Astrocyte of the spinal cord (primary cell): ENCODE data around the gene CTXND2.
"Not testable (repeated sequence)": the region's sequence is repeated elsewhere in the genome, so short reads cannot be mapped to it uniquely, and the experiment has no call there.

Experiments
- DNase-seq: peaks from one replicate; pipeline ENCODE4 v3.0.0; 2011; ENCODE audit warnings: low read depth, low spot score
- H3K4me3 ChIP-seq: 2 replicates; pipeline ENCODE4 v1.5.1; 2011; ENCODE audit warnings: low read depth, mild to moderate bottlenecking, low read length, moderate library complexity
- in situ Hi-C: cut with HindIII; loops from 2 replicates; pipeline ENCODE4 v1.10.0; 2017; ENCODE audit warnings: low sequenced_read_pairs
- TF ChIP-seq, protein P1 (sequence below): IDR thresholded peaks from 2 replicates; pipeline ENCODE4 v1.5.1; 2012; ENCODE audit warnings: low read depth, mild to moderate bottlenecking, low read length, inconsistent platforms

Gene CTXND2

DNA sequence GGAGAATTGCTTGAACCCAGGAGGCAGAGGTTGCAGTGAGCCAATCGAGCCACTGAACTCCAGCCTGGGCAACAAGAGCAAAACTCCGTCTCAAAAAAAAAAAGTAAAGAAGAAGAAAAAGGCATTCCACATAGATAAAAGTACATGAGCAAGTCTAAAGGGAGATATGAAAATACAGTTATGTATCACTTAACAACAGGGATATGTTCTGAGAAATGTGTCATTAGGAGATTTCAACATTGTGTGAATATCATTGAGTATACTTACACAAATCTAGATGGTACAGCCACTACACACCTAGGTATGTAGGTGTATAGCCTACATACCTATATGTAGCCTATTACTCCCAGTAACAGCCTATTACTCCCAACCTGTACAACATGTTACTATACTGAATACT, 23.2 kb upstream of the CTXND2 start:
- in situ Hi-C loops, result no loop called here
- DNase-seq, result no peak
- H3K4me3 ChIP-seq, result no peak overlapping the region
- TF ChIP-seq, protein P1, sequence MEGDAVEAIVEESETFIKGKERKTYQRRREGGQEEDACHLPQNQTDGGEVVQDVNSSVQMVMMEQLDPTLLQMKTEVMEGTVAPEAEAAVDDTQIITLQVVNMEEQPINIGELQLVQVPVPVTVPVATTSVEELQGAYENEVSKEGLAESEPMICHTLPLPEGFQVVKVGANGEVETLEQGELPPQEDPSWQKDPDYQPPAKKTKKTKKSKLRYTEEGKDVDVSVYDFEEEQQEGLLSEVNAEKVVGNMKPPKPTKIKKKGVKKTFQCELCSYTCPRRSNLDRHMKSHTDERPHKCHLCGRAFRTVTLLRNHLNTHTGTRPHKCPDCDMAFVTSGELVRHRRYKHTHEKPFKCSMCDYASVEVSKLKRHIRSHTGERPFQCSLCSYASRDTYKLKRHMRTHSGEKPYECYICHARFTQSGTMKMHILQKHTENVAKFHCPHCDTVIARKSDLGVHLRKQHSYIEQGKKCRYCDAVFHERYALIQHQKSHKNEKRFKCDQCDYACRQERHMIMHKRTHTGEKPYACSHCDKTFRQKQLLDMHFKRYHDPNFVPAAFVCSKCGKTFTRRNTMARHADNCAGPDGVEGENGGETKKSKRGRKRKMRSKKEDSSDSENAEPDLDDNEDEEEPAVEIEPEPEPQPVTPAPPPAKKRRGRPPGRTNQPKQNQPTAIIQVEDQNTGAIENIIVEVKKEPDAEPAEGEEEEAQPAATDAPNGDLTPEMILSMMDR, result no peak

DNA sequence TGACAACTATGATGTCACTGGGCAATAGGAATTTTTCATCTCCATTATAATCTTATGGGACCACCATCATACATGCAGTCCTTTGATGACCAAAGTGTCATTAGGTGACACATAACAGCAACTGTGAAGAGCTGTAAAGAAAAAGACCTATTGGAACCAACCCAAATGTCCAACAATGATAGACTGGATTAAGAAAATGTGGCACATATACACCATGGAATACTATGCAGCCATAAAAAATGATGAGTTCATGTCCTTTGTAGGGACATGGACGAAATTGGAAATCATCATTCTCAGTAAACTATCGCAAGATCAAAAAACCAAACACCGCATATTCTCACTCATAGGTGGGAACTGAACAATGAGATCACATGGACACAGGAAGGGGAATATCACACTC, 22.7 kb upstream of the CTXND2 start:
- in situ Hi-C loops, H3K4me3 ChIP-seq, DNase-seq: not testable (repeated sequence)

DNA sequence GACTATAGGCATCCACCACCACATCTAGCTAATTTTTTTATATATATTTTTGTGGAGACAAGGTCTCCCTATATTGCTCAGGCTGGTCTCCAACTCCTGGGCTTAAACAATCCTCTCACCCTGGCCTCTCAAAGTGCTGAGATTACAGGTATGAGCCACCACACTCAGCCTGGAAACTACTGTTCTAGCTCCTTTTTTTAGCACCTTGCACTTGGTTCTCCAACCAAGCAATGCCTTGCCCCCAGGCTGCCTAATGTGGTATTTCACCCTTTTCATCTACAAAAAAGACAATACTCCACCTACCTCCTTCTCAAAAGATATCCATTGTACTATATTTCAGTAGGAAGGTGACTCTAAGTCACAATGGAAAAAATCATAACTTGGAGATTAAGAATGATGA, 17.3 kb upstream of the CTXND2 start:
- H3K4me3 ChIP-seq, result no peak overlapping the region
- TF ChIP-seq, protein P1, result no peak
- in situ Hi-C loops, result no loop called here
- DNase-seq, result no peak

DNA sequence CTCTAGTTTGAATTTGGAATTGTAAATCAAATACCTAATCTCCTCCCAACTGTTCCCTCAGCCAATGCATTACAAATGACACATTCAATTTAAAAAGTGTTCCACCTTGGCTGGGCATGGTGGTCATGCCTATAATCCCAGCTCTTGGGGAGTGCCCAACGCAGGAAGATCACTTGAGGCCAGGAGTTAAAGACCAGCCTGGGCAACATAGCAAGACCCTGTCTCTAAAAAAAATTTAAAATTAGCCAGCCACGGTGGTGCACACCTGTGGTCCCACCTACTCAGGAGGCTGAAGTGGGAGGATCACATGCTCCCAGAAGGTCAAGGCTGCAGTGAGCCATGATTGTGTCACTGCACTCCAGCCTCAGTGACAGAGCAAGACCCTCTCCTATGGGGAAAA, 14.4 kb upstream of the CTXND2 start:
- TF ChIP-seq, protein P1, result no peak
- in situ Hi-C loops, result no loop called here
- DNase-seq, result no peak
- no peak overlapping the region for H3K4me3 ChIP-seq

DNA sequence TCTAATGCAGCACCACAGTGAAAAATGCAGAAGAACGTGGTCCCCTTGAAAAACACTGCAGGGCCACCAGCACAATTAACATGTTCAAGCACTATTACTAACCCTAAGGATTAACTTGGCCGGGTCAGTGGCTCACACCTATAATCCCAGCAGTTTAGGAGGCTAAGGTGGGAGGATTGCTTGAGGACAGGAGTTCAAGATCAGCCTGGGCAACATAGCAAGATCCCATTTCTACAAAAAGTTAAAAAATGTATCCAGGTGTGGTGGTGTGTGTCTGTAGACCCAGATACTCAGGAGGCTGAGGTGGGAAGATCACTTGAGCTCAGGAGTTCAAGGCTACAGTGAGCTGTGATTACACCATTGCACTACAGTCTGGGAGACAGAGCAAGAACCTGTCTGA, 13.4 kb upstream of the CTXND2 start:
- TF ChIP-seq, protein P1, result no peak
- no peak for DNase-seq
- H3K4me3 ChIP-seq, result no peak overlapping the region
- in situ Hi-C loops, result no loop called here

DNA sequence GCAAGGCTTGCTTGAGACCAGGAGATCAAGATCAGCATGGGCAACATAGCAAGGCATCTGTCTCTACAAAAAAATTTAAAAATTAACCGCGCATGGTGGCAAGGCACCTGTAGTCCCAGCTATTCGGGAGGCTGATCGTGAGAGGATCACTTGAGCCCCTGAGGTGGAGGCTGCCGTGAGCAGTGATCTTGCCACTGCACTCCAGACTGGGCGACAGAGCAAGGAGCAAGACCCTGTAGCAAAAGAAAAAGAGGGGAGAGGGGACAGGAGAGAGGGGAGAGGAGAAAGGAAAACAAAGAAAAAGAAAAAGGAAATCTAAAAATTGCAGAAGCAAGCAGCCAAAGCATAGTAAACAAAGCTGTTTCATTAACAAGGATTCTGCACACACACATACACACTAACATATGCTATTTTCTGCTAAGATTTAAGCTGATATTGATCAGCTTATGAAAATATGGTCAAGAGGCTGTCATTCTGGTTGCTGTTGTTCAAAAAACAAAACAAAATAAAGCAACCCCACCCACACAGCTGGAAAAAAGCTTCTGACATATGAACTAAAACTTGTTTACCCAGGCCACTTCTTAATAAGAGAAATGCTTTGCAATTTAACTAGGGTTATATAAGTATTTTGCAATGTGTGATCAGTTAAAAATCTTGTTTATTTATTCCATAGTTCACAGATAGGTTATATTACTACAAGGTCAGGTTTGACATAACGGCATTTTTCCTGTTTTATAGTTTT, 12.3 kb upstream of the CTXND2 start:
- in situ Hi-C loops, result no loop called here
- H3K4me3 ChIP-seq, result peak overlapping the region; percentile 65
- no peak for DNase-seq
- TF ChIP-seq, protein P1, result no peak

DNA sequence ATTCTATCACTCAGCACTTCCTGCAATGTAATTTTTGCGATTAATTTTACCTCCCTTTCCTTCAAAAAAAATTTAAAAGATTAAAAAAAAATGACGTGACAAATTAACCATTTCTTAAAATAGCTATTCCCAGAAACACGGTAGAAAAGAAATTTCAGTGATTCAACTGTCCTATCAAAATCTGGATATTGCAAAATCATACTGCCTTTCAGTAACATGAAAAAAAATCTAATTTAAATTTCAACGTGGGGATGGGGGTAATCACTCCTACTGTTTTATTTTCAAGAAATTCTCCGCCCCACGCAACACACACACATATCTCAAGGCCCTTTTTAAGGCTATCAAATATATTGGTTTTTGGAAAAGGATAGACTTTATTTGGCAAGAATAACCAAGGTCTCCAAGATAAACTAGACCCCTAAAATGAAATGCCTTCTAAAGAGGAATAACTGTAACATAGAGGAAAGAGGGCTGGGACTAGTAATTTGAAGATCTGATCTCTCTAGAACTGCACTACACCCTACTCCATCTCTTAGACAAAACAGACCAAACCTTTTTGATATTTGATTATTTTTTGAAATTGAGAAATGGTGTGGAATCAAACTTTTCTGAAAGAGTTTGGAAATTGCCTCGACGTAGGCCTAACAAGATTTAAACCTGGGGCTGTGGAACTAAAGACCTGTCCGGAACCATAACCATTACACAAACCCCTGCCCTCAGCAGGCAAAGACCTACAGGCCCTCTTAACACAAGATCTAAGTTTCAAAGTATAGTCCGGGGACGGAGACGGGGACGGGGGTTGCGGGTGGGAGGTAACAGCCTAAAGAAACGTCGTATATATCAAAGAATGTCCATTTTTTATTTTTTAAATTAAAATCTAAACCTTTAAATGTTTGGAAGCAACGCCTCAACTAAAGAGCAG, 11.5 kb upstream of the CTXND2 start:
- peak; percentile 26 for DNase-seq
- TF ChIP-seq, protein P1, result no peak
- H3K4me3 ChIP-seq, result peak overlapping the region; percentile 65
- in situ Hi-C loops, result no loop called here
